ENCODE results near the gene TJP1.

DNA sequence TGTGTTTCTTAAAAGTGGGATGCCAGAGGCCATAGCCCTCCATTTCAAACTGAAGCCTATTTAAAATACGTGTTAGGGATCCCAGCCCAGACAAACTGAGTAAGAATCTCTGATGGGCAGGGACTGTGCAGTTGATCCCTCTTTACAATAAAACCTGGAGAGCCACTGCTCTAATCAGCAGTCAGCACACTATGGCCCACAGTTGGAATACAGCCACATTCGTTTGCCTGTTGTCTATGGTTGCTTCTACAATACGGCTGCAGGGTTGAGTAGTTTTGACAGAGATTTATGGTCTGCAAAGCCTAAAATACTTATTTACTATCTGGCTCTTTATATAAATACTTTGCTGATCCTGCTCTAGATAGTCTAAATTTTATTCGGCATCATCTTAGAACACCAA is 32.4 kb downstream of the TJP1 start:
- TF ChIP-seq, protein P1, sequence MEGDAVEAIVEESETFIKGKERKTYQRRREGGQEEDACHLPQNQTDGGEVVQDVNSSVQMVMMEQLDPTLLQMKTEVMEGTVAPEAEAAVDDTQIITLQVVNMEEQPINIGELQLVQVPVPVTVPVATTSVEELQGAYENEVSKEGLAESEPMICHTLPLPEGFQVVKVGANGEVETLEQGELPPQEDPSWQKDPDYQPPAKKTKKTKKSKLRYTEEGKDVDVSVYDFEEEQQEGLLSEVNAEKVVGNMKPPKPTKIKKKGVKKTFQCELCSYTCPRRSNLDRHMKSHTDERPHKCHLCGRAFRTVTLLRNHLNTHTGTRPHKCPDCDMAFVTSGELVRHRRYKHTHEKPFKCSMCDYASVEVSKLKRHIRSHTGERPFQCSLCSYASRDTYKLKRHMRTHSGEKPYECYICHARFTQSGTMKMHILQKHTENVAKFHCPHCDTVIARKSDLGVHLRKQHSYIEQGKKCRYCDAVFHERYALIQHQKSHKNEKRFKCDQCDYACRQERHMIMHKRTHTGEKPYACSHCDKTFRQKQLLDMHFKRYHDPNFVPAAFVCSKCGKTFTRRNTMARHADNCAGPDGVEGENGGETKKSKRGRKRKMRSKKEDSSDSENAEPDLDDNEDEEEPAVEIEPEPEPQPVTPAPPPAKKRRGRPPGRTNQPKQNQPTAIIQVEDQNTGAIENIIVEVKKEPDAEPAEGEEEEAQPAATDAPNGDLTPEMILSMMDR (conservative IDR thresholded peaks at IDR 0.05; ENCODE audit: low read depth, low read length), result no peak
- no peak for TF ChIP-seq EZH2 (IDR thresholded peaks at IDR 0.05; ENCODE audit: low read length, unreplicated experiment)
- no peak for TF ChIP-seq EZH2phosphoT487 (IDR thresholded peaks at IDR 0.05; ENCODE audit: borderline replicate concordance, low read length)

Data from PC-3 (cell line).